HCT116 (cell line): ENCODE data around the gene RBFOX2.

ENCODE experiments used
- ATF3 ChIP-seq: IDR thresholded peaks from 2 replicates; pipeline ENCODE4 v1.6.1; 2012
- CTCF ChIP-seq, 3 experiments: fragments of 200-600 bp in 1 of 3; sonication (generic) in 1 of 3; IDR thresholded peaks in 2 of 3; conservative IDR thresholded peaks in 1 of 3; 2 replicates each; pipeline ENCODE4 v1.5.1; 2012 to 2017; ENCODE audit warnings: low read depth in 2 of 3, low read length in 2 of 3, antibody characterized with exemption in 1 of 3, borderline replicate concordance in 1 of 3, control low read depth in 1 of 3, mild to moderate bottlenecking in 1 of 3, mixed read lengths in 1 of 3, mixed run types in 1 of 3, moderate library complexity in 1 of 3; ENCODE audit not compliant: insufficient read depth in 1 of 3
- EGR1 ChIP-seq: IDR thresholded peaks from 2 replicates; pipeline ENCODE4 v1.6.1; 2012; ENCODE audit warnings: low read depth
- ELF1 ChIP-seq: IDR thresholded peaks from 2 replicates; pipeline ENCODE4 v1.6.1; 2012; ENCODE audit warnings: low read depth, borderline replicate concordance
- EZH2 ChIP-seq: fragments of 200-600 bp; sonication (generic); IDR thresholded peaks from 2 replicates; pipeline ENCODE4 v1.6.1; 2017; ENCODE audit warnings: antibody characterized with exemption, mixed run types
- EZH2phosphoT487 ChIP-seq: fragments of 200-600 bp; IDR thresholded peaks from 2 replicates; pipeline ENCODE4 v1.6.1; 2018; ENCODE audit warnings: antibody characterized with exemption, borderline replicate concordance
- JUND ChIP-seq: IDR thresholded peaks from 2 replicates; pipeline ENCODE4 v1.6.1; 2012
- MAX ChIP-seq: IDR thresholded peaks from 2 replicates; pipeline ENCODE4 v1.6.1; 2012
- POLR2A ChIP-seq: IDR thresholded peaks from 2 replicates; pipeline ENCODE4 v1.7.0; 2011; ENCODE audit warnings: borderline replicate concordance; ENCODE audit not compliant: insufficient read depth, insufficient read length; ENCODE audit errors: extremely low read depth
- POLR2AphosphoS5 ChIP-seq: IDR thresholded peaks from 2 replicates; pipeline ENCODE4 v1.6.1; 2011; ENCODE audit warnings: mild to moderate bottlenecking, low read depth, low read length, moderate library complexity
- RAD21 ChIP-seq: IDR thresholded peaks from 2 replicates; pipeline ENCODE4 v1.6.1; 2012; ENCODE audit warnings: low read depth, mild to moderate bottlenecking
- SP1 ChIP-seq: IDR thresholded peaks from 2 replicates; pipeline ENCODE4 v1.6.1; 2012; ENCODE audit warnings: low read depth
- ZBTB33 ChIP-seq: IDR thresholded peaks from 2 replicates; pipeline ENCODE4 v1.6.1; 2011; ENCODE audit warnings: mild to moderate bottlenecking, low read length, moderate library complexity; ENCODE audit not compliant: insufficient replicate concordance; ENCODE audit errors: extremely low read depth
- ZNF274 ChIP-seq: fragments of 200-500 bp; sonication (Bioruptor generic); IDR thresholded peaks from 2 replicates; pipeline ENCODE4 v1.6.1; 2014; ENCODE audit warnings: mild to moderate bottlenecking, low read depth, low read length, inconsistent platforms

GRCh38 chr22:35850831-35851230 lies 177.8 kb downstream of the RBFOX2 start:
- TF ChIP-seq POLR2A = no peak
- TF ChIP-seq SP1 = no peak
- TF ChIP-seq MAX = no peak
- TF ChIP-seq POLR2AphosphoS5 = no peak
- TF ChIP-seq CTCF (IDR thresholded peaks at IDR 0.05 in 2 of 3, conservative IDR thresholded peaks at IDR 0.05 in 1 of 3; ENCODE audit: borderline replicate concordance in 1 of 3, insufficient read depth in 1 of 3, low read depth in 2 of 3, low read length in 2 of 3) = no peak
- TF ChIP-seq ATF3 = no peak
- no peak for TF ChIP-seq EZH2
- TF ChIP-seq ZNF274 = no peak
- no peak for TF ChIP-seq ZBTB33
- TF ChIP-seq RAD21 = no peak
- TF ChIP-seq JUND = no peak
- TF ChIP-seq EZH2phosphoT487 = no peak
- TF ChIP-seq EGR1 = no peak
- TF ChIP-seq ELF1 = no peak
